Upper lobe of left lung (tissue), 4 donors: ENCODE measurements around the gene POLR2J3.
"Not testable (repeated sequence)": the region's sequence is repeated elsewhere in the genome, so short reads cannot be mapped to it uniquely, and the experiment has no call there.

Experiments used
- CTCF ChIP-seq, 6 experiments: fragments of 450-650 bp in 4 of 6; fragments of 200-600 bp in 2 of 6; sonication (generic) in 2 of 6; IDR thresholded peaks; one replicate each; pipeline ENCODE4 v1.5.1; 2016 to 2019; ENCODE audit warnings: antibody characterized with exemption in 6 of 6
- EP300 ChIP-seq, 4 donors: sonication (generic); formaldehyde crosslinking; IDR thresholded peaks; one replicate each; pipeline ENCODE4 v1.5.1; 2017; ENCODE audit warnings: antibody characterized with exemption in 4 of 4, control low read depth in 2 of 4
- POLR2A ChIP-seq, 4 donors: fragments of 450-650 bp; IDR thresholded peaks; one replicate each; pipeline ENCODE4 v1.5.1; 2016 to 2017; ENCODE audit warnings: antibody characterized with exemption in 4 of 4, mild to moderate bottlenecking in 2 of 4
- POLR2AphosphoS5 ChIP-seq, 2 donors: sonication (generic); formaldehyde crosslinking; IDR thresholded peaks; one replicate each; pipeline ENCODE4 v1.5.1; 2017; ENCODE audit warnings: antibody characterized with exemption in 2 of 2

- TF ChIP-seq CTCF, EP300, POLR2A, POLR2AphosphoS5 (IDR thresholded peaks at IDR 0.05): not testable (repeated sequence)
Measured at GRCh38 chr7:102535062-102535615, 37.2 kb downstream of the POLR2J3 start.
